ENCODE measurements around the gene FMO2.
"Not testable (repeated sequence)": the region's sequence is repeated elsewhere in the genome, so short reads cannot be mapped to it uniquely, and the experiment has no call there.

FMO2 gene

DNA sequence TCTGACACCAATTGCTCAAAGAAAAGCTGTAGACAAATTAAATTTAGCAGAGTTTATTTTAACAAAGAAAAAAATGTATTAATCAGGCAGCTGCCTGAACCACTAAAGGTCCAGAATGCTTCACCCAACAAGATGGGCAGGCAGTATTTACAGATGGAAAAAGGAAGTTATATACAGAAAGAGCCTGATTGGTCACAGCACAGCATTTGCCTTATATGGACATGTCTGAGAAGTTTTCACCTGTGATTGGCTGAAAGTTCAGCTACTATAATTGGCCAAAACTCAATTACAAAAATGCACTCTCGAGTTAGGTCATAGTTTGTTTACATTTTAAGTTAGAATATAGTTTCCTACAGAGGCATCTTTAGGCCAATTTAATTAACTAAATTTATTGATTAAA lies 48.1 kb downstream of the FMO2 start:
- ChIA-PET CTCF (interaction anchor here (1.2 kb wide), 2 partner anchors 10 to 12 kb away, joined by 3 to 4 read pairs; no protein-coding TSS in a partner anchor), POLR2A (no interaction called here)
- no peak overlapping the region for H3K4me3 ChIP-seq (ENCODE audit: low read depth, low read length)
- TF ChIP-seq, protein P1, sequence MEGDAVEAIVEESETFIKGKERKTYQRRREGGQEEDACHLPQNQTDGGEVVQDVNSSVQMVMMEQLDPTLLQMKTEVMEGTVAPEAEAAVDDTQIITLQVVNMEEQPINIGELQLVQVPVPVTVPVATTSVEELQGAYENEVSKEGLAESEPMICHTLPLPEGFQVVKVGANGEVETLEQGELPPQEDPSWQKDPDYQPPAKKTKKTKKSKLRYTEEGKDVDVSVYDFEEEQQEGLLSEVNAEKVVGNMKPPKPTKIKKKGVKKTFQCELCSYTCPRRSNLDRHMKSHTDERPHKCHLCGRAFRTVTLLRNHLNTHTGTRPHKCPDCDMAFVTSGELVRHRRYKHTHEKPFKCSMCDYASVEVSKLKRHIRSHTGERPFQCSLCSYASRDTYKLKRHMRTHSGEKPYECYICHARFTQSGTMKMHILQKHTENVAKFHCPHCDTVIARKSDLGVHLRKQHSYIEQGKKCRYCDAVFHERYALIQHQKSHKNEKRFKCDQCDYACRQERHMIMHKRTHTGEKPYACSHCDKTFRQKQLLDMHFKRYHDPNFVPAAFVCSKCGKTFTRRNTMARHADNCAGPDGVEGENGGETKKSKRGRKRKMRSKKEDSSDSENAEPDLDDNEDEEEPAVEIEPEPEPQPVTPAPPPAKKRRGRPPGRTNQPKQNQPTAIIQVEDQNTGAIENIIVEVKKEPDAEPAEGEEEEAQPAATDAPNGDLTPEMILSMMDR (IDR thresholded peaks at IDR 0.05; ENCODE audit: insufficient read depth, low read length, missing control alignments) = no peak
- DNase-seq (ENCODE audit: low read depth, low spot score) = no peak

DNA sequence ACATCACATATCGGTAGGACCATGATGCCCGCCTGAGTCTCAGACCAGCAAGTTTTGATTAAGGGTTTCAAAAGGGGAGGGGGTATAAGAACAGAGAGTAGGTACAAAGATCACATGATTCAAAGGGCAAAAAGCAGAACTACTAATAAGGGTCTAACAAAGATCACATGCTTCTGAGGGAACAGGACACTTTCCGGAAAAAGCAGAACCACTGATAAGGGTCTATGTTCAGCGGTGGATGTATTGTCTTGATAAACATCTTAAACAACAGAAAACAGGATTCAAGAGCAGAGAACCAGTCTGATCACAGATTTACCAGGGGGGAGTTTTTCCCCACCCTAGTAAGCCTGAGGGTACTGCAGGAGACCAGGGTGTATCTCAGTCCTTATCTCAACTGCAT lies 51.1 kb downstream of the FMO2 start:
- CTCF ChIA-PET = interaction anchor here (1.3 kb wide), 2 partner anchors 9 to 155 kb away, joined by 6 to 13 read pairs; no protein-coding TSS in a partner anchor
- H3K4me3 ChIP-seq (ENCODE audit: low read depth, low read length); POLR2A ChIA-PET; DNase-seq (ENCODE audit: low read depth, low spot score): not testable (repeated sequence)

DNA sequence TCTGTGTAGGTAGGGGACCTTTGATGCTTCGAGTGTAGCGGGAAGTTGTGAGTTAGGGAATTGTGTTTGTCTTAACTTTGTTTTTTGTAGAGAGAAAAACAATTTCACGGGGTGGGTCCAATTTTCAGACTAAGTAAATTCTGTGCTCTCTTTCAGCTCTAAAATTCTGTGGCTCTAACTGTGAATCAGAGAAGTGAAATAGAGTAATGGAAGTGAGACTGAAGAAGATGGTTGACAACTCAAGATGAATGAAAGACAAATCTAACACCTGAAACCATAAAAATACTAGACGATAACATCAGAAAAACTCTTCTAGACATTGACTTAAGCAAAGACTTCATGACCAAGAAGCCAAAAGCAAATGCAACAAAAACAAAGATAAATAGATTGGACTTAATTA lies 58.8 kb downstream of the FMO2 start:
- no peak overlapping the region for H3K4me3 ChIP-seq (ENCODE audit: low read depth, low read length)
- DNase-seq (ENCODE audit: low read depth, low spot score) = no peak
- POLR2A ChIA-PET = no interaction called here
- TF ChIP-seq, protein P1 (IDR thresholded peaks at IDR 0.05; ENCODE audit: insufficient read depth, low read length, missing control alignments) = no peak
- CTCF ChIA-PET = interaction anchor here (1.3 to 5.4 kb wide), 4 partner anchors 11 to 472 kb away, joined by 3 to 41 read pairs (median 13); partner anchors contain the start of gene FMO4

DNA sequence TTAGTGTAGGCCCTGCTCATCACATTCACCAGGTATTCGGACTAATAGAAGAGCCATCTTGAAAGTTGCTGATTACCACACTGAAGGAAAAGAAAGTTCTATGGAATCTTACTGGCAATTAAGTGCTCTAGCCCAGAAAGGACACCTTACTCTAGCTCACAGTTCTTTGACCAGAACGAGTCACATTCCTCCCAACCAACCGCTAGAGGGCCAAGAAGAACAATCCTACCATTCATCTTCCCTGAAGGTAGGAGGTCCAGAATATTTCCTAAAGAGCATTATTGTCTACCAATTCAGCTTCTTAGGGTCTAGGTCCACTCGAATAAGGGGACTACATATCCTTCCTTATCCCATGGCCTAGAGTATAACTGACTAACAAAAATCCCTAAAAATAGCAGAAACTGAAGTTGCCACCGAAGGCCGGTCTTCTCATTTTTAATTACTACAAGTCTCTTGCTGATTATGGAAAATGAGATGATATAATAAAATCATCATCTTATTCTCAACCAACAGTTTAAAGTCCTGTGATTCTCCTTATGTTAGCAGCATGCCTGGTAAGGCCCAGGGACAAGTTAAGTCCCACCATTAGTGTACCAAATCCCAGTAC lies 60.5 kb downstream of the FMO2 start:
- H3K4me3 ChIP-seq (ENCODE audit: low read depth, low read length) = no peak overlapping the region
- CTCF ChIA-PET = interaction anchor here (0.7 to 5.4 kb wide), 15 partner anchors 9 to 165 kb away, joined by 3 to 41 read pairs (median 4); partner anchors contain the start of gene FMO4
- POLR2A ChIA-PET = interaction anchor here (1.1 kb wide), 1 partner anchor 68 kb away, joined by 3 read pairs; the partner anchor contains the start of gene FMO4
- TF ChIP-seq, protein P1 (IDR thresholded peaks at IDR 0.05; ENCODE audit: insufficient read depth, low read length, missing control alignments) = peak; percentile 67
- DNase-seq (ENCODE audit: low read depth, low spot score) = no peak

DNA sequence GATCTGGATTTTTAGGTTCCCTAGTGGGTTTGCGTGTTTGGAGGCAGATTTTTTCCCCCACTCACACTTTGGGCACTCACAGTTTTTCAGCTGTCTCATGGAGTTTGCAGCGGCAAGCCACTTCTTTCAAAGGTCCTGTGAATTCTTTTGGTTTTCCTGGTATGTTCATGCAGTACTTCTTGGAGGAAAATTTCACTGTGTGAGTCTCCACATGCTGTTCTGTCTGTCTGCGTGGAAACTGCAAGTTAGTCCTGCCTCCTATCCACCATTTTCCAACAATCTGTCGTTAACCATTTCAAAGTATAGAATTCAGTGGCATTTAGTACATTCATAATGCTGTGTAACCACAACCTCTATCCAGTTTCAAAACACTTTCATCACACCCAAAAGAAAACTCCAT lies 62.4 kb downstream of the FMO2 start:
- POLR2A ChIA-PET = no interaction called here

DNA sequence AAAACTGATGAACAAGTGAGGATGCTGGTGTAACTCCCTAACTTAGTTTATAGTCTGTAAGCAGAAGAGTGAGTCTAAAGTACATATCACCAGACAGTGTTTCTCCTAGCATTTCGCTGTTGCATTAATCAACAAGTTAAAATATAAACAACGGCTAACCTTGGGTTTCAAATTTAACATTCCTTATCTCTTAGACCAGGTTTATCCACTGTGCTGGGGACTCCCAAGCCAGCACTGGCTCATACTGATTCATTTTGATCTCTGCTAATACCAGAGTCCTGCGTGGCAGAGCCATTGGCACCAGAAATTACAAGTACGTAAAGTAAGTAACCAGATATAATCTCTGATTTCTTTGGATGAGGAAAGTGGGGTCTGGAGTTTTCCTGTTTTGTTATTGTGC lies 63.2 kb downstream of the FMO2 start, which contains the start of gene FMO1:
Gene FMO1, plus strand, starts transcription at position 193 of the 400 bp plus-strand sequence. CDS start 9,594 bp downstream, outside the sequence.
- TF ChIP-seq, protein P1 (IDR thresholded peaks at IDR 0.05; ENCODE audit: insufficient read depth, low read length, missing control alignments) = no peak
- no peak within 1 kb of the TSS for H3K4me3 ChIP-seq (ENCODE audit: low read depth, low read length)
- DNase-seq (ENCODE audit: low read depth, low spot score) = no peak
- ChIA-PET CTCF (interaction anchor here (1.0 to 5.4 kb wide), 3 partner anchors 21 to 105 kb away, joined by 3 to 41 read pairs (median 4); partner anchors contain the start of gene FMO4), POLR2A (no interaction called here)

More for the DNA sequence above, 62.4 kb downstream of the FMO2 start:
- CTCF ChIA-PET = interaction anchor here (1.3 to 5.4 kb wide), 4 partner anchors 7 to 66 kb away, joined by 4 to 41 read pairs (median 14); partner anchors contain the start of gene FMO4
- DNase-seq (ENCODE audit: low read depth, low spot score) = no peak
- no peak overlapping the region for H3K4me3 ChIP-seq (ENCODE audit: low read depth, low read length)
- TF ChIP-seq, protein P1 (IDR thresholded peaks at IDR 0.05; ENCODE audit: insufficient read depth, low read length, missing control alignments) = no peak
